NCI-H345 treated with DMSO at 0.1 percent for 48 hours (cell line): ENCODE measurements around the gene CEP57L1.
"Not testable (repeated sequence)": the region's sequence is repeated elsewhere in the genome, so short reads cannot be mapped to it uniquely, and the experiment has no call there.

ENCODE experiments used
- DNase-seq: peaks from one replicate; lab custom pipeline; 2025; ENCODE audit not compliant: unreplicated experiment; lab: John Stamatoyannopoulos, UW

The CEP57L1 gene

DNA sequence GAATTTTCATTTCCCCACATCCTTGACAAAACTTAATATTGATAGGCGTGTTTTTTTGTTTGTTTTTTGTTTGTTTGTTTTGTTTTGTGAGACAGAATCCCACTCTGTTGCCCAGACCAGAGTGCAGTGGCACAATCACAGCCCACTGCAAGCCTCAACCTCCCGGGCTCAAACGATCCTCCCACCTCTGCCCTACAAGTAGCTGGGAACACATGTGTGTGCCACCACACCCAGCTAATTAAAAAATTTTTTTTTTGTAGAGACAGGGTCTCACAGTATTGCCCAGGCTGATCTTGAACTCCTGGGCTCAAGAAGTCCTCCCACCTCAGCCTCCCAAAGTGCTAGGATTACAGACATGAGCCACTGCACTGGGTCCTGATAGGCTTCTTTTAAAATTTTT is 9.2 kb downstream of the CEP57L1 start:
- no peak for DNase-seq

DNA sequence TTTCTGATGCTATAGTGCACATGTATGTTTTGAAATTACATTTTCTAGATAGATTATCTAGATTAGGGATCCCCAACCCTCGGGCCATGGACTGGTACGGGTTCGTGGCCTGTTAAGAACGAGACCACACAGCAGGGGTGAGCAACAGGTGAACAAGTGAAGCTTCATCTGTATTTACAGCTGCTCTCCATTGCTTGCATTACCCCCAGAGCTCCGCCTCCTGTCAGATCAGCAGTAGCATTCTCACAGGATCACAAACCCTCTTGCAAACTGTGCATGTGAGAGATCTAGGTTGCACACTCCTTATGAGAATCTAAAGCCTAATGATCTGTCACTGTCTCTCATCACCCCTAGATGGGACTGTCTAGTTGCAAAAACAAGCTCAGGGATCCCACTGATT is 10.4 kb downstream of the CEP57L1 start:
- DNase-seq = no peak

DNA sequence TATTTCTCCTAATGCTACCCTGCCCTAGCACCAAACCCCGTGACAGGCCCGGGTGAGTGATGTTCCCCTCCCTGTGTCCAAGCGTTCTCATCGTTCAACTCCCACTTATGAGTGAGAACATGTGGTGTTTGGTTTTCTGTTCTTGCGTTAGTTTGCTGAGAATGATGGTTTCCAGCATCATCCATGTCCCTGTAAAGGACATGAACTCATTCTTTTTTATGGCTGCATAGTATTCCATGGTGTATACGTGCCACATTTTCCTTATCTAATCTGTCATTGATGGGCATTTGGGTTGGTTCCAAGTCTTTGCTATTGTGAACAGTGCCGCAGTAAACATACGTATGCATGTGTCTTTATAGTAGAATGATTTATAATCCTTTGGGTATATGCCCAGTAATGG is 14.4 kb downstream of the CEP57L1 start:
- DNase-seq = not testable (repeated sequence)

DNA sequence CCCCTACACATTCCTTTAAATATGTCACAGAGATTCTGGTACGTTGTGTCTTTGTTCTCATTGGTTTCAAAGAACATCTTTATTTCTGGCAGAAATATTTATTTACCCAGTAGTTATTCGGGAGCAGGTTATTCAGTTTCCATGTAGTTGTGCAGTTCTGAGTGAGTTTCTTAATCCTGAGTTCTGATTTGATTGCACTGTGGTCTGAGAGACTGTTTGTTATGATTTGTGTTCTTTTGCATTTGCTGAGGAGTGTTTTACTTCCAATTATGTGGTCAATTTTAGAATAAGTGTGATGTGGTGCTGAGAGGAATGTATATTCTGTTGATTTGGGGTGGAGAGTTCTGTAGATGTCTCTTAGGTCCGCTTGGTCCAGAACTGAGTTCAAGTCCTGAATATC is 17.4 kb downstream of the CEP57L1 start:
- DNase-seq = not testable (repeated sequence)

DNA sequence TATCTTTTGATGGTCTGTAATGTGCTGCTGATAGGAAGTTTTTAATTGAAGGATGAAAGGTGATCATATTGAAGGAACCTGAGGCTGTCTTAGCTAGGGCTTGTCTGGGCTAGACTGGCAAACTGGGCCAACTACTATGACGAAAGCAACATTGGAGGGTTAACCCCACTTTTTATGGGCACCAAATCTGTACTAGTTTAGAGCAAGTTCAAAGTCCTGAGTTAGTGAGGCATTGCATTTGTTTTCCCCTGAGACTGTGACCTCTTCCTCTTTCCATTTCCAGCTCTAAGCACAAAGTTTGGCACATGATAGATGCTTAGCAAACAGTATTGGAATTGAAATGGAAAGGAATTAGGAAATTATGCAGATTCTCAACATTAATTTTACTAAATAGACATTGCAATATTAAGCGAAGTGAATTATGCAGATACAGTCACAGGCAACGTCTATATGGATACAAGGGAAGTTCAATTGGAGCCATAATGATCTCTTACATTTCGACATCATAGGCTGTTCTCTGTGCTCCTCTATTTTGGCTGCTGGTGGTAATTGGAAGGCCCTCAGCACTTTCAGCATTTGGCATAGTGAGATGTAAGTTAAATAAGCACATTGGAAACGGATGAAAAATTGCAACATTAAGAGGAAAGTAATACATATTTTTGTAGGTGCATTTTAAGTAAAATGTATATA is 22.2 kb downstream of the CEP57L1 start:
- no peak for DNase-seq

DNA sequence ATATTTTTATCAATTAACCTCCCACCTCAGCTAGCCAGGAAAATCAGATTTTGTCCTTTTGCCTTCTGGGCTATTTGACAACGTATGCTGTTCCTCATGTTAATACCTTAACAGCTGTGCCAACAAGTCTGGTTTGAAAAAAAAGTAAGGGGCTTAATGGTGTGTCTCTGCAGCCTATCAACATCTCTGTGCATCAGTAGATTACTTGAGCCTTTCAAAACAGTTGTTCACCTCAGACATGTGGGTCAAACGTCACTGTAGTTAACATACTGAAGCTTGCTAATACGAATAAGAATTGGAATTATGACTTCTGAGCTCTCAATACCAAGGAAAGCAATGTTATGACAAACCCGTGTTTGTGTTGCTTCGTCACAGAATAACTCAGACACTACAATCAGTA is 23.0 kb downstream of the CEP57L1 start:
- DNase-seq = no peak

DNA sequence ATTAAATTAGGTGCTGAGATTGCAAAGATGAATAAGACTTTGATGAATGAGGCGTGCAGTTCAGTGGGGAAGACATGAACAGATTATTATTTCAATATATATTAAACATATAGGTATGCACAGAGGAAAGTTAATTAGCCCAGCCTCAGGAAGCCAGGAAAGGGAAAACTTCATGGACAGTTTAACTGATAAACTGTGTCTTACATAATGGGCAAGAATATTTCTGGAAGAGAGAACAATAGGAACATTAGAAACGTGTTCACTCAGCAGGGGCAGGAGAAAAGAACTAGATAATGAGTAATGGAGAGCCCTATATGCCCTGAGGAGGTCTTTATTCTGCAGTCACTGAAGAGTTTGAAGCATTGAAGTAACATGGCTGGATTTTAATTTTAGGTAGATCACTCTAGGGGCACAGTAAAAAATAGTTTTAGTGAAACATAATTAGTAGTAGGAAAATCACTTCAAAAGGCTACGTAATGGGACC is 23.6 kb downstream of the CEP57L1 start:
- DNase-seq = no peak

DNA sequence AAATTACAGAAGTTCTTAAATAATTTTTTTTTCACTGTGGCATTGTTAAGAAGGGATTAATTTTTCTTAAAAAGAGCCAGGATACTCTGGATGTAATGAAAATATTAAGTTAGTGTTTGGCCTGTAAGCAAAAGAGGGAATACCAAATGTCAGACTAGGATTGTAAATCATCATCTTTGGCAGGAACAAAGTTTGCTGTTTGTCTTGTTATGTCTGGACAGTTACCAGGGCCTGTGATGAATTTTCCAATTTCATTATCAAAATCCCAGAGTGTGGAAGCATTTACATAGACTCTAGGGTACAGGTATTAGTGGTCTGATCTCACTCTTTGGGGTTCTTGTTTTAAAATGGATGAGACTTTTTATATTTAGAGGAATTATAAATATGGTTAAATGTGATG is 26.1 kb downstream of the CEP57L1 start:
- no peak for DNase-seq

DNA sequence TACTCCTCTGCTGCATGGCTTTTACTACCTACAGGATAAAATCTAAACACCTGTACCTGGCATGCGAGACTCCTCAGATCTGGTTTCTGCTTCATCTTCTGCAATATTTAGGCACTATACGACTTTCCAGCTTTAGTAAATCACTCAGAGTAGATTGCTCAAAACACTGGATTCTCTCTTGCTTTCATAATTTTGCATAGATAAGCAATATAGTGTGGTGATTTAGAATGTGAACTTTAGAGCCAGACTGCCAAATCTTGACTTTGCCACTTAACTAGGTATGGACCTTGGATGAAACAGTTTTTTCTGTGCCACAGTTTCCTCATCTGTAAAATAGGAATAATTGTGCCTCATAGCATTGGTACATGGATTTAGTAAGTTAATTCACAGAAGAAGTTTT is 28.9 kb downstream of the CEP57L1 start:
- no peak for DNase-seq

DNA sequence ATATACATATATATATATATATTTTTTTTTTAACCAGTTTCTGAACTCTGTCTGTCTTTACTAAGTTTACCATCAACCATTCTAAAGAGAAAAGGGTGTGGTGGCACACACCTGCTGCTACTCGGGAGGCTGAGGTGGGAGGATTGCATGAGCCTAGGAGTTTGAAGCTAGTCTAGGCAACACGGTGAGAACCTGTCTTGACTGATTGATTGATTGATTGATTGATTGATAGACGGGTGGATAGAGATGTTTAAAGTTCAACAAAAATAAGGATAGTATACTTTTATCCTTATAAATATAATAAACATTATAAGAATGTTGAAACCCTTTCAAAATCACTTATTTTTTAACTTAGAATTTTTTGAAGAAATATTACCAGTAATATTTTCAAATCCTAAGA is 30.2 kb downstream of the CEP57L1 start:
- DNase-seq = no peak

DNA sequence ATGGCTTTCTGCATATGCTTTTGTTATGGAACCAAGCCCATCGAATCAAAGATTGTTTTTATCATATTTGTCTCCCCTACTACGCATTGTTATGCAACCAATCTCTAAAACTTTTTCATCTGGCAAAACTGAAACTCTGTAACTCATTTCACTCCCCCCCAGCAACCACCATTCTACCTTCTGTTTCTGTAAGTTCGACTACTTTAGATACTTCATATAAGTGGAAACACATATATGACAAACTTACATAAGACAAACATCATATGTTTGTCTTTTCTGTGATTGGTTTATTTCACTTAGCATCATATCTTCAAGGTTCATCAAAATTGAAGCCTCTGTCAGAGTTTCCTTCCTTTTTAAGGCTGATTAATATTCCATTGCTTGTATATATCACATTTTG is 34.8 kb downstream of the CEP57L1 start:
- DNase-seq = no peak

DNA sequence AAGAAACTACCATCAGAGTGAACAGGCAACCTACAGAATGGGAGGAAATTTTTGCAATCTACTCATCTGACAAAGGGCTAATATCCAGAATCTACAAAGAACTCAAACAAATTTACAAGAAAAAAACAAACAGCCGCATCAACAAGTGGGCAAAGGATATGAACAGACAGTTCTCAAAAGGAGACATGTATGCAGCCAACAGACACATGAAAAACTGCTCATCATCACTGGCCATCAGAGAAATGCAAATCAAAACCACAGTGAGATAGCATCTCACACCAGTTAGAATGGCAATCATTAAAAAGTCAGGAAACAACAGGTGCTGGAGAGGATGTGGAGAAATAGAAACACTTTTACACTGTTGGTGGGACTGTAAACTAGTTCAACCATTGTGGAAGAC is 40.3 kb downstream of the CEP57L1 start:
- DNase-seq = not testable (repeated sequence)

DNA sequence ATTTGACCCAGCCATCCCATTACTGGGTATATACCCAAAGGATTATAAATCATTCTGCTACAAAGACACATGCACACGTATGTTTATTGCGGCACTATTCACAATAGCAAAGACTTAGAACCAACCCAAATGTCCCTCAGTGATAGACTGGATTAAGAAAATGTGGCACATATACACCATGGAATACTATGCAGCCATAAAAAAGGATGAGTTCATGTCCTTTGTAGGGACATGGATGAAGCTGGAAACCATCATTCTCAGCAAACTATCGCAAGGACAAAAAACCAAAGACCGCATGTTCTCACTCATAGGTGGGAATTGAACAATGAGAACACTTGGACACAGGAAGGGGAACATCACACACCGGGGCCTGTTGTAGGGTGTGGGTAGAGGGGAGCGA is 40.7 kb downstream of the CEP57L1 start:
- not testable (repeated sequence) for DNase-seq

DNA sequence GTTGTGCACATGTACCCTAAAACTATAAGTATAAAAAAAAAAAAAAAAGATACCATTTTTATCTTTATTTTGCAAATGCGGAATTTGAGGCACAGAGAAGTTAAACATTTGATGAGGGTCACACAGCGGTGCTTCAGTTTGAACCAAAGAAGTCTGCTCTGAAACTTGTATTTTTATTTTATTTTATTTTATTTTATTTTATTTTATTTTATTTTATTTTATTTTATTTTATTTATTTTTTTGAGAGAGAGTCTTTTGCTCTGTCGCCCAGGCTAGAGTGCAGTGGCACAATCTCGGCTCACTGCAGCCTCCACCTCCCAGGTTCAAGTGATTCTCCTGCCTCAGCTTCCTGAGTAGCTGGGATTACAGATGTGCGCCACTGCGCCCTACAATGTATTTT is 41.2 kb downstream of the CEP57L1 start:
- not testable (repeated sequence) for DNase-seq

DNA sequence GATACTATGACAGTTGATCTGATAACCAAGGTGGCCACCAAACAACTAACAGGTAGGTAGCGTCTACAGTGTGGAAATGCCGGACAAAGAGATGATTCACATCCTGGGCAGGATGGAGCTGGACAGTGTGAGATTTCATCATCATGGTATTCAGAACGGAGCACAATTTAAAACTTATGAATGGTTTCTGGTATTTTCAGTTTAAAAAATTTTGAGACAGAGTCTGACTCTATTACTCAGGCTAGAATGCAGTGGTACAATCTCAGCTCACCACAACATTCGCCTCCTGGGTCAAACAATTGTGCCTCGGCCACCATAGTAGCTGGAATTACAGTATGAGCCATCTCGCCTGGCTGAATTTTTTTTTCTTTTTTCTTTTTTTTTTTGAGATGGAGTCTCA is 43.8 kb downstream of the CEP57L1 start:
- DNase-seq = no peak

DNA sequence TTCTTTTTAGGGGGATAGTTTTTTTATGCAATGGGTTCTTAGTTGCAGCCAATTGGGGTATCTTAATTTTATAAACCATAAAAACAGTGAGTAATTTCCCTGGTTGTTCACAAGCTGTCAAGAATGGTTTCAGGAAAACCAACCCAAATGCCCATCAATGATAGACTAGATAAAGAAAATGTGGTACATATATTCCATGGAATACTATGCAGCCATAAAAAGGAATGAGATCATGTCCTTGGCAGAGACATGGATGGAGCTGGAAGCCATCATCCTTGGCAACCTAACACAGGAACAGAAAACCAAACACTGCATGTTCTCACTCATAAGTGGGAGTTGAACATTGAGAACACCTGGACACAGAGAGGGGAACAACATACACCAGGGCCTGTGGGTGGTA is 46.8 kb downstream of the CEP57L1 start:
- DNase-seq = not testable (repeated sequence)

DNA sequence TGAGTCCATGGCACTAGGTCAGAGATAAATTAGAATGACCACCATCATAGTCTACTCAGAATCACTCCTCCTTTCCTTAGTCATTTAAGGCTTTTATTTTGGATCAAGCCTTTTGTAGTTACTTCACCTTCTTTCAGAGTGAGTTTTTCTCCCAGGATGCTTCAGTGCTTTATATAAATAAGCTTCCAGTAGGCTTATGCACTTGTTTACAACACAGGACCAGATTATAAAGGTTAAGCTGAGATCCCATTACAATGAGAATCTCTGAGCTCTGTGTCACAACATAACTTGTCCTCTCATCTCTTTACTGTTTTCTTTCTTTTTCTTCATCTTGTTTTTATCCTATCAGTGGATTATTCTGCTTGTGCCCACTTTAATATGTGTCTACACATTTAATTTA is 47.9 kb downstream of the CEP57L1 start:
- DNase-seq = no peak

DNA sequence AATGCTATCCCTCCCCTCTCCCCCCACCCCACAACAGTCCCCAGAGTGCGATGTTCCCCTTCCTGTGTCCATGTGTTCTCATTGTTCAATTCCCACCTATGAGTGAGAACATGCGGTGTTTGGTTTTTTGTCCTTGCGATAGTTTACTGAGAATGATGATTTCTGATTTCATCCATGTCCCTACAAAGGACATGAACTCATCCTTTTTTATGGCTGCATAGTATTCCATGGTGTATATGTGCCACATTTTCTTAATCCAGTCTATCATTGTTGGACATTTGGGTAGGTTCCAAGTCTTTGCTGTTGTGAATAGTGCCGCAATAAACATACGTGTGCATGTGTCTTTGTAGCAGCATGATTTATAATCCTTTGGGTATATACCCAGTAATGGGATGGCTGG is 52.9 kb downstream of the CEP57L1 start:
- not testable (repeated sequence) for DNase-seq

DNA sequence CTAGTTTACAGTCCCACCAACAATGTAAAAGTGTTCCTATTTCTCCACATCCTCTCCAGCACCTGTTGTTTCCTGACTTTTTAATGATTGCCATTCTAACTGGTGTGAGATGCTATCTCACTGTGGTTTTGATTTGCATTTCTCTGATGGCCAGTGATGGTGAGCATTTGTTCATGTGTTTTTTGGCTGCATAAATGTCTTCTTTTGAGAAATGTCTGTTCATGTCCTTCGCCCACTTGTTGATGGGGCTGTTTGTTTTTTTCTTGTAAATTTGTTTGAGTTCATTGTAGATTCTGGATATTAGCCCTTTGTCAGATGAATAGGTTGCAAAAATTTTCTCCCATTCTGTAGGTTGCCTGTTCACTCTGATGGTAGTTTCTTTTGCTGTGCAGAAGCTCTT is 53.4 kb downstream of the CEP57L1 start:
- not testable (repeated sequence) for DNase-seq

DNA sequence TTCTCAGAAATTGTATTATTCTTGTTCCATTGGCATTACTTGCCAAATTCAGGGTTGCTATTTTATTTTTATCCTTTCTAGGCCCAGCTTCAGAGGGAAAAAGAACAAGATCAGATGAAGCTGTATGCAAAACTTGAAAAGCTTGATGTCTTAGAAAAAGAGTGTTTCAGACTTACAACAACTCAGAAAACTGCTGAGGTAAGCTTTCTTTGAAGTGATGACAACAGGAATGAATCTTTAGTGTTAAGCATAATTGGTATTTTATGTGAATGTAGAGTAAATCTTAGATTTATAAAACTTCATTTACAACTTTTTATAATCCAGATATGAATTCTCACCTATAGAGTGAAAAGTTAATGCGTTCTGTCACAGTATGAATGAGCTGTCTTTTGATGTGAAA is 58.4 kb downstream of the CEP57L1 start:
- no peak for DNase-seq

DNA sequence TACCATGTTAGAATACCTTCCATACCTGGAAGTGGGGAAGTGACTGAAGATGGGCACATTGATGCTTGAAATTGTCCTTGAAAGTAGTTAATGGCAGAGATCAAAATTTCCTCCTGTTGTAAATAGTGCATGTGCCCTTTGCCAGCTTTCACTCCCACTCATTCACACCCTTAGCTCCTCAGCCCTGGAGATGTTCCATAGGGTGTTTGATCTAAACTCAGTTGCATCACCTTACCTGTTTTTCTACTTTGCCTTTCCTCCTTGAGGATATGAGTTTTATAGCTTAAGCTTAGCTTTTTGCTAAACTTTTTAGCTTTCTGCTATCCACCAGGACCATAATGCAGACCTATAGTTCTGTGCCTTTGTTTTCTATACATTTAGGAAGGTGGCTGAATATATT is 69.0 kb downstream of the CEP57L1 start:
- DNase-seq = no peak

DNA sequence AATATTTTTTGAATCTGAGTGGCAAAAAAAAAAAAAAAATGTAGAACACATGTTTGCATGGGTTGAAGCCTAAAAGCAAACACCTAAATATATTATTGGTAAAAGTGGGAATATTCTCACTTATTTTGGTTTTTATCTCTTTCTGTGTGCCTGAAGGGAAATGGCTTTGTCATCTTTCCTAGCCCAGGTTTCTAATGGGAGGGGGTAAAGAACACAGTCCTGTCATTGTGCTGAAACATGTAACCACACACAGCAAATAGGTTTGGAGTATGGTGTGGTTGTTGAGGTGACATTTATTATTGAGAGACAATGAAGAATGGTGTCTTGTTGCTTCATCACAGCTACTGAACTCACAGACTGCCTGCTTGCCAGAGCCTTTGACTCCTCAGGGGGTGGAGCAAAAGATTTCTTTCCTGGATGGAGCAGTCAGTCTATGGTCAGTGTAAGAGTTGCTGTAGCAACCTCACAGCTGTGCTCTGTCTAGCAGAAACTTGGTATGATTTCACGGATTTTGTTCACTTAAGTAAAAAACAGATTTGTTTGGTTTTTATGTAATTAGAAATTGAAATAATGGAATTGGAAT is 70.2 kb downstream of the CEP57L1 start:
- DNase-seq = no peak

DNA sequence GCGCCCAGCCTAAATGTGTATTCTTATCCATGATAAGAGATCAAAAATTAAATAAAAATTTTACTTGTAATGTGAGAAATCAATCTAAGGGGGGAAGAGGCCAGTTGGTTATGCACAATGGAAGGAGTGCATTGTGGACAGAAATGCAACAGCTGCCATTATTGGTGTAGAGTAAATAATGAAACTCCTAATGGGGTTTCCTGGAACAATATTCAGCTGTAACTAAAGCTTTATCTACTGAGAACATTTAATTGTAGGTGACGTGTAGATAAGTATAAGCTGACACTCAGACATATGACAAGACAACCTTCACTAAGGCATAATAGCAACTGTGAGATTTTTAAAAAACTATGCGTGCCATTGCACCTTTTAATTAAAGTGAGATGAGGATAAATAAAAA is 71.4 kb downstream of the CEP57L1 start:
- no peak for DNase-seq
